ENCODE measurements around the gene SF3B4. TPM values are rescaled to one million over a fixed set of nuclear protein-coding genes. Genes with fewer than 3 reads are reported as not detected.
"Not testable (repeated sequence)": the region's sequence is repeated elsewhere in the genome, so short reads cannot be mapped to it uniquely, and the experiment has no call there.

Gene SF3B4
- total RNA-seq, 1 donor from 2014 or later = 72.8 TPM

DNA sequence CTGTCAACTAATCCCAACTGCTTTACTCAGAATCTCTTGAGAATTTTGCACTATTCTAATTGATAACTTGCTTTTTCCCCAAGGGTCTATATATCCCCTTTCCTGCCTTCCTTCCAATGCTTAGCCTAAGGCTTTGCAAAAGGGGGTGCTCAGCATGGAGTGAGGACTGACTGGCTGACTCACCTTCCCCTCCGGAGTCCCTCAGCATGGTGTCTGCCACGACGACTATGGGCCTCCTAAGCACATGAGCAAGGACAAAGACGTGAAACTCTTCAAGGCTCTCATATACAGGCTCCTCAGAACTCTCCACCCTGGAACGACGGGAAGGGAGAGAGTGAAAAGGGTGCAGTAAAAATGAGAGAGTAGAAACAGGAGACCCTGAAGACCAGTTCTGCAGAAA is 22.3 kb upstream of the SF3B4 start:
- H3K9me3 Mint-ChIP-seq (ENCODE audit: low read depth) = peaks cover 5% of the 10 kb centered on the region
- no peak for TF ChIP-seq CTCF (IDR thresholded peaks at IDR 0.05; ENCODE audit: unreplicated experiment)
- H3K36me3 Mint-ChIP-seq (ENCODE audit: insufficient read depth) = peaks cover 36% of the 10 kb centered on the region
- H3K27ac Mint-ChIP-seq = peak overlapping the region; percentile 13
- no peak for DNase-seq (ENCODE audit: low spot score, unreplicated experiment)
- H3K4me3 Mint-ChIP-seq (ENCODE audit: low read depth) = no peak overlapping the region
- no peaks in the 10 kb centered on the region for H3K4me1 Mint-ChIP-seq (ENCODE audit: low read depth)
- H3K27me3 Mint-ChIP-seq = no peaks in the 10 kb centered on the region

GRCh38 chr1:149945206-149945605 is 17.6 kb upstream of the SF3B4 start:
- Mint-ChIP-seq H3K27me3 (no peaks in the 10 kb centered on the region), H3K36me3 (ENCODE audit: insufficient read depth) (peaks cover 23% of the 10 kb centered on the region), H3K4me1 (ENCODE audit: low read depth) (no peaks in the 10 kb centered on the region), H3K4me3 (ENCODE audit: low read depth) (no peak overlapping the region), H3K9me3 (ENCODE audit: low read depth) (no peaks in the 10 kb centered on the region), H3K27ac (no peak overlapping the region)
- no peak for TF ChIP-seq CTCF (IDR thresholded peaks at IDR 0.05; ENCODE audit: unreplicated experiment)
- DNase-seq (ENCODE audit: low spot score, unreplicated experiment) = no peak

GRCh38 chr1:149942885-149943284 is 15.3 kb upstream of the SF3B4 start:
- peaks cover 9% of the 10 kb centered on the region for H3K4me1 Mint-ChIP-seq (ENCODE audit: low read depth)
- no peak for DNase-seq (ENCODE audit: low spot score, unreplicated experiment)
- peaks cover 18% of the 10 kb centered on the region for H3K36me3 Mint-ChIP-seq (ENCODE audit: insufficient read depth)
- H3K27ac Mint-ChIP-seq = no peak overlapping the region
- TF ChIP-seq CTCF (IDR thresholded peaks at IDR 0.05; ENCODE audit: unreplicated experiment) = no peak
- H3K9me3 Mint-ChIP-seq (ENCODE audit: low read depth) = no peaks in the 10 kb centered on the region
- H3K27me3 Mint-ChIP-seq = no peaks in the 10 kb centered on the region
- no peak overlapping the region for H3K4me3 Mint-ChIP-seq (ENCODE audit: low read depth)

- peaks cover 15% of the 10 kb centered on the region for H3K4me1 Mint-ChIP-seq (ENCODE audit: low read depth)
- TF ChIP-seq CTCF (IDR thresholded peaks at IDR 0.05; ENCODE audit: unreplicated experiment) = peak; percentile 52
- no peak overlapping the region for H3K27ac Mint-ChIP-seq
- peaks cover 2% of the 10 kb centered on the region for H3K27me3 Mint-ChIP-seq
- DNase-seq (ENCODE audit: low spot score, unreplicated experiment) = no peak
- H3K4me3 Mint-ChIP-seq (ENCODE audit: low read depth) = no peak overlapping the region
- no peaks in the 10 kb centered on the region for H3K9me3 Mint-ChIP-seq (ENCODE audit: low read depth)
- H3K36me3 Mint-ChIP-seq (ENCODE audit: insufficient read depth) = peaks cover 15% of the 10 kb centered on the region
Observed at GRCh38 chr1:149942207-149942606, 14.6 kb upstream of the SF3B4 start.

DNA sequence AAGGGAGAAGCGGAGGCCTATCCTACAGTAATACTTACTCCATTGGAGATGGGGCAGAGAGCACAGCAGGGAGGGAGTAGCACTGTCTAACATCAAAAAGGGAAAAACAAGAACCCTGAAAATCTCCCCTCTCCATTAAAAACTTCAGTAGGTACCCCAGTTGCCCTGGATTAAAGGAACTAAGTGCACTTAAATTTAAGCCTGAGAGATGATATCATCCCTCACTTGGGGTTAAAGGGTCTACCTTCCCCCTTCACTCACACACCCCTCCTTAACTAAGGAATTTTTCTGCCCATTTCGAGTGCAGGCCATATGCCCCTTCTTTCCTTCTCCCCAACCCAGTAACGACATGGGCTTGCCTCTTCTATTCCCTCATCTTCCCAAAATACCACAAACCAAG is 12.8 kb upstream of the SF3B4 start:
- Mint-ChIP-seq H3K4me3 (ENCODE audit: low read depth) (no peak overlapping the region), H3K9me3 (ENCODE audit: low read depth) (no peaks in the 10 kb centered on the region), H3K27me3 (peaks cover 9% of the 10 kb centered on the region), H3K36me3 (ENCODE audit: insufficient read depth) (peaks cover 11% of the 10 kb centered on the region), H3K27ac (peak overlapping the region; percentile 11), H3K4me1 (ENCODE audit: low read depth) (peaks cover 32% of the 10 kb centered on the region)
- no peak for TF ChIP-seq CTCF (IDR thresholded peaks at IDR 0.05; ENCODE audit: unreplicated experiment)
- DNase-seq (ENCODE audit: low spot score, unreplicated experiment) = no peak

- DNase-seq (ENCODE audit: low spot score, unreplicated experiment); H3K36me3 Mint-ChIP-seq (ENCODE audit: insufficient read depth); H3K9me3 Mint-ChIP-seq (ENCODE audit: low read depth): not testable (repeated sequence)
- H3K27me3 Mint-ChIP-seq = peaks cover 11% of the 10 kb centered on the region
- H3K4me1 Mint-ChIP-seq (ENCODE audit: low read depth) = peaks cover 32% of the 10 kb centered on the region
- H3K4me3 Mint-ChIP-seq (ENCODE audit: low read depth) = peak overlapping the region; percentile 60
- peak overlapping the region; percentile 99 for H3K27ac Mint-ChIP-seq
Observed at GRCh38 chr1:149938668-149939003, 11.0 kb upstream of the SF3B4 start.
